GM19372 (cell line): ENCODE measurements around the gene LOXL3.

Source experiments
- ATAC-seq: cut with Tn5 transposase; IDR thresholded peaks from one replicate; pipeline ENCODE4 v1.9.1; 2021; ENCODE audit warnings: mild to moderate bottlenecking, low read depth, moderate library complexity; ENCODE audit not compliant: unreplicated experiment

Gene LOXL3

DNA sequence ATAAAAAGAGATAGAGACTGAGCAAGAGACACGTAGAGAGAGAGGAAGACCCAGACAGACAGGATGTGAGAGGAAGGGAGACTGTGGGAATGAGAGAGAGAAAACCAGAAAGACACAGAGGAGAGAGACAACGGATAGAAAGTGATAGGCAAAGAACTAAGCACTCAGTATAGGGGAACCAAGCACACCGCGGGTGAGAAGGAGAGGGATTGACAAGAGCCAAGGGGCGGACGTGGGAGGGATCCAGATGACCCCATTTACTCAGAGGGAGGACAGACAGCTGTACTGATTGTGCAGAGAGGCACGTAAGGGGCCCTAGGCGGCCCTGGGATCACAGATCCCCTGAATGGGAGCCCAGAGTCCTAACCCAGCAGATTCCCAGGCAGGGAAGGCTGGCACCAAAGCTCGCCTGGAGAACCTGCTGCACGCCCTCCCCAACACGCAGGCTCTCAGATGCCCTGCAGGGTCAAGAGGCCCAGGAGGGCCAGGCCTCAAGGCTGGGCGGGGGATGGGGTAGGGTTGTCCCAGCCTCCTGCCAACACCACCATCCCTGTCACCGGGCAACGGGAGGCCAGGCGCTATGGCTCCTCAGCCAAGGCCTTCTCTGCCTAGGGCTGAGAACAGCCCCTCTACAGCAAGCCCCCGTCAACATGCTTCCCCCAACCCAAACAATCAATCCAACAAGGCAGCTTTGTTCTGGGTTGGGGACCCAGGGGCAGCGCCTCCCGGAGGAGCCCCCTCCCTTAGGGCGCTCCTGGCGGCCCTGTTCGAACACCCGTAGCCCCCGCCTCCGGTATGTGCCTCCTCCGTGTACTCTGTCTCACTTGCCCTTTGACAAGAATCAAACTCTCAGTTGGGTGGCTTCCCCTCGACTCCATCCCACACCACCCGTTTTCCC is 579 bp downstream of the LOXL3 start:
- no peak for ATAC-seq

DNA sequence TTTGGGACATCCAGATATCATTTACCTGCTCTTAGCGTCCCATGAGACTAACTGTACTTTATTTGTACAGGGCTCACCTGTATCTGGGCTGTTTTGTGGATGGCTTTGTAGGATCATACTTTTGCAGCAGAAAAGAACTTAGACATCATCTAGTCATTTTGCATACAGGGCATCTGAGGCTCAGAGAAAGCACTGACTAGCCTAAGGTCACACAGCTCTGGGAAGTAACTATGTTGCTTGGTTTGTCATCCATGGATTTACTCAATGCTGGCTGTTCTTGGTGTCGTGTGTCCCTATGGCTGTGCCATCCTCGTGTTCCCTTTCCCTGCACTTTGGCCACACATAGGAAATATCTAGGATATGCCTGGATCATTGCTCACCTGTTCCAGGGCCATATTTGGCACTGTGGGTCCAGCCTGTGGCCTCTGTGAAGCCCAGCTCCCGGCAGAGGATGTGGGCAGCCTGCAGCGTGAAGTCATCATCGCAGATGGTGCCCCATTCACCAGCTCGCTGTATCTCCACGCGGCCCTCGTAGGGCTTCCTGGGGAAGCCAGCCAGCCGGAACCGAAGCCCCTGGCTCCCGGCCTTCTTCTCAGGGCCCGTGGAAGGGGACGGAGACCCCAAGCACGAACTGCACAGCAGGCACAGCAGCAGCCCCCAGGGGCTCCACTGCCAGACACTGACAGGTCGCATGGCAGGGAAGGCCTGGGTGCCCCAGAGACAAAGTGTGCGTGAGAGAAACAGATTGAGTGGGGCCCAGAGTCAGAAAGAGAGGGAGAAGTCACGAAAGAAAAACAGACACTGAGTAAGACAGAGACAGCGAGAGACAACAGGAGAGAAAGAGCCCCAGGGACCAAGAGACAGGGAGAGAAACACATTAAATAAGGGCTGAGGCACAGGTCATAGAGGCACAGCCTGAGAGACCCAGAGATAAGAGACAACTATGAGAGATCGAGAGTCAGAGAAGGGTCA is 1.5 kb downstream of the LOXL3 start:
- ATAC-seq = no peak

DNA sequence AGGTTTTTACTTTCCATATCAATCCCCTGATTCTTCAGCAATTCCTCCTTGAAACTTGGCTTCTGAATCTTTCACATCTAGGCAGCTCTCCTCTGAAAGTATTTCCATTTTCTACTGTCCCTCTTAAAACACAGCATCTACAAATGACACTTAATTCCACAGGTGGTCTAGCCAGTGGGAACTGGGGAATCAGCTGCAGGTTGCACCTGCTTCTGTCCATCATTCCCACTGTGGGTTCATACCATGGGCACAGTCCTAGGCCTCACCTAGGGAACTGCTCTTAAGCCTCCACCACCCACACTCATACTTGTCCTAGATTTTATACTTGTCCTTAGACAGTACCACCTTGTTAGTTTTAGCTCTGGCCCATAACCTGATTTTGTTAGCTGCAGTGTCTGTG is 2.2 kb downstream of the LOXL3 start:
- no peak for ATAC-seq

DNA sequence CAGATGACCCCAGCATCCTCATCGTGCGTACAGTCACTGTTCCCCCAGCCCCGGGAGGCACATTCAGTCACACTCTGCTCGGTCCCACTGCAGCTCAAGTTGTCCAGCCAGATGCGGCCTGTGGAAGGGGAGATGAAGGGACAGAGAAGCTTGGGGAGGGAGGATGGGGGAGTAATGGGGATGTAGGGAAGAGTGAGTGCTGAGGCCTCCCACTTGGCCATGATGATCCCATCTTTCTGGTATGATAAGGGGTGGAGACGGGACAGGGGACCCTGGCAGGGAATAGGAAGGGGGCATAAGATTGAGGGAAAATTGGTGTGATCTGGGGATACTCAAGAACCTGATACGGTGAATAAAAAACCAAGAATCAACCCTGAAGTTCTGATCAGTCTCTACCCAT is 3.5 kb downstream of the LOXL3 start:
- no peak for ATAC-seq

DNA sequence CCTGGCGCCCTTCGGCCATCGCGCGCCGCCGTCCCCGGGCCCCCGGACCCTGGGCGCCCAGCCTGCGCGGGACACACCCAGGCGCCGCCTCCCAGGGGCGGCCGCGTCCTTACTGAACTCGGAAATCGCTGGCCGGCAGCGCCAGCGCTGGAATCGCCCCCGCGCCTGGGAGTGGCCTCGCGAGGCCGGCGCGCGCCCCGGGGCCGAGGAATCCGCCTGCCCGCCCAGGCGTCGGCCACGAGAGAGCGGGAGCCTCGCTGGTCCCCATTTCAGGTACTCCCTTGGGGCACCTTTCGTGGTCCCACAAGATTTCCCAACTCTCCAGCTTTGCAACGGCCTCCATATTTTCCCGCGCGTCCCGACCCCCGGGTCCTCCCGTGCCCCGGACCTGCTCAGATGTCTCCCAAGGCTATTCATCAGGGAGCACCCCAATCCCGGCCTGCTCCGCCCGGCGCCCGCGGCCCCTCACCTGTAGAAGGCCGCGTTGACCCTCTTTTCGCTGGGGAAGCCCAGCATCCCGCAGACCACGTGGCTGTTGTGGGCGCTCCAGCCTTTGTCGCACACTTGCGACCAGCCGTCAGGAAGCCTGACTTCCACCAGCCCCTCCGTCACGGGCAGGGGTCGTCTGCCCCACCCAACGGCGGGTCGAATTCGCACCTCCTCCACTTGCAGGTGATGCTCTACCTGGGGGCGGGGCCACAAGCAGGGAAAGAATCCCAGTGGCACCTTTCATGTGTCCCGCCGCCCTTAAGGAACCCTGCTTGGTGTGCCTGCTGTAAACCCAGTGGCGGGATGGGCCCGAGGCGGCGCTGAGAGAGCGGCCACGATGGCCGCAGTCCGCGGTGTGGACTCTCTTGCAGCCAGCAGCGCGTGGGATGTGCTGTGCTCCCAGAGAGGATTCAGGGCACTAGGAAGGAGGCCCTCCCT is 4.6 kb downstream of the LOXL3 start:
- ATAC-seq = peak; percentile 57

DNA sequence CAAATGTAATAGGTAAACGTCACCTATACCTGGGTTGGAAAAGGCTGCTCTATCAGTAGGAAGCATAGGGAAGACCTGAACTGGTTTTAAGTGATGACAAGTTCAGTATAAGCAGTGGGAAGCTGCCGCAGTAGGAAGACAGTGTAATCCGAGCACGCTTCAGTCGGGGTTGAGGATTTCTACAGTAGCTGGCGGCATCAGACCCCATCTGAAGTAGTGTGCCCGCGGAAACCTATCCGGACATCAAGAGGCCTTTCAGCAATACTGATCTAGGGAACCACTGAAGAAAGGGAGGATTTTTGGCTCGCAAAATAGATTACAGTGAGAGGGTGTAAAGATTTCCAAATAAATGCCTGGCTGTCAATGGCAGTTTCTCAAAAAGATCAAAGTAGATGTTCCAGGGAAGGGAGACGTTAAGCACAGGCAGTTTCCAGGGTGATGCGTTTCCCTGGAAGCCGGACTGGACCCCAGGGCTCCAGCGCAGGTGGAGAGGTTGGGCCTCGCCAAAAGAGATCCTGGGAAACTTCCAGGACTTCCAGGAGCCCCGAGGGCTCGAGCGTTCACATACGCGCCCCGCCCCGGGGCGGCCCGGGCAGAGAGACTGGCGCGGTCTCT is 5.3 kb downstream of the LOXL3 start:
- ATAC-seq = no peak

DNA sequence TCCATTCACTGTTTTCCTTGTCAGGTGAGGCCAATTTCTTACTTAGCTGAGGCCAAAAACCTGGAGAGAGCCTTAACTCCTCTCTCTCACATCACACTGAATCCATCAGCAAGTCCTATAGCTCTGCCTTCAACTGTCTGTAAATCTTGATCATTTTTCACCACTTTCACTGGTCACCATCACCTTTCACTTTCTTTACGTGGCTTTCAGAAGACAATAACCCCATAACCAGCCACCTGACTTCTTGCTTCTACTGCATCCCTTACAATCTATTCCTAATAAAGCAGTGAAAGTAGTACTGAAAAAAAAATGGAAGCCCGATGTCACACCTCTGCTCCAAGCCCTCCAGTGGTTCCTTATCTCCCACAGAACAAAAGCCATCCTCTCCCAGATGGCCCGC is 7.7 kb downstream of the LOXL3 start:
- no peak for ATAC-seq

DNA sequence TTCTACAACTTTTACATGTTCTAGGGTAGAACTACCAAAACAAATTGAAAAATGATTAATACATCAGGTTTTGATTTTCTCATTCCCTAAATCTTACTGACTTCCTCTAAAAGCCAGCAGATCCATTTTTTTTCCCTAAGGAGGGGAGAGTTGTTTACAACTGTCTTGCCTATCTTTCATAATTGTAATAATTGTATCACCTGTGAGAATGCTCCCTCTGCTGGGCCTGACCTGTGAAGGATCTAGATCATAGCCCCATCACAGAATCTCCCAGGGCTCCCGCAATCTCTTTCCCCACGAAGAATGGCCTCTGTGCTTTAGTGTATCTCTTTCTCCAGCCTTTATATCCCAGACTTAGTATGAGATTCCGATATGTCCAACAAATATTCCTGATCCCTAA is 9.1 kb downstream of the LOXL3 start:
- no peak for ATAC-seq

DNA sequence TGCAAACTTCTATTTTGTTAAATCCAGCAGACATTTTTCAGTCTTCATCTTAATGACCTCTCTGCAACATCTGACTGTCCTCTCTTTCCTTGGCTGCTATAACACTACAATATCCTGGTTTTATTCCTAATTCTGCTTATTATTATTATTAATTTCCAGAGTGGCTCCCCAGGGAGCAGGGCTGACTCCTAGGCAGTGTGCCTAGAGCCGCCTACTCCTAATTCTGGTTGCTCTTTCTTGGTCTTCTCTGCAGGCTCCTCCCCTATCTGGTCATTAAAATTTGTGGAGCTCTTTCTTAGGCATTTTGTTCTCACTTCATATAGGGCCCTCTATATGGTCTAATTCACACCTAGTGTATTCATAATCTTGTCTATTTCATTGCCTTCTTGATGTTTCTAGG is 10.8 kb downstream of the LOXL3 start:
- ATAC-seq = no peak

DNA sequence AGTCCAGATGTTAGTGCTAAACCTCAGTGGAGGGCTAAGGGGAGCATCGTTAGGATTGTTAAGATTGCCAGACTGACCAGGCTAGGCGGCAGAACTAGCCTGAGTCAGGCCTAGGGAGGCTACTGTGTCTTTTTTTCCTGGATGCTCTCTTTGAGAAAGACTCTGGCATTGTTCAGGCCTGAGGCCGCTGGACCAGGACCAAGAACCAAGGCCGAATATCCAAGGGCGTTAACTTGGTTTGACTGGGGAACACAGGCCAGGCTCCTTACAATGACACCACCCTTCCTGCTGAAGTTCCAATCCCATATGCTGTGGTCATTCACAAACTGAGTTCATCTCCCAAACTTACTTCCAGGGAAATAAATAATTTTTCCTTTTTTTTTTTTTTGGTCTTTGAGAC is 13.5 kb downstream of the LOXL3 start:
- no peak for ATAC-seq

DNA sequence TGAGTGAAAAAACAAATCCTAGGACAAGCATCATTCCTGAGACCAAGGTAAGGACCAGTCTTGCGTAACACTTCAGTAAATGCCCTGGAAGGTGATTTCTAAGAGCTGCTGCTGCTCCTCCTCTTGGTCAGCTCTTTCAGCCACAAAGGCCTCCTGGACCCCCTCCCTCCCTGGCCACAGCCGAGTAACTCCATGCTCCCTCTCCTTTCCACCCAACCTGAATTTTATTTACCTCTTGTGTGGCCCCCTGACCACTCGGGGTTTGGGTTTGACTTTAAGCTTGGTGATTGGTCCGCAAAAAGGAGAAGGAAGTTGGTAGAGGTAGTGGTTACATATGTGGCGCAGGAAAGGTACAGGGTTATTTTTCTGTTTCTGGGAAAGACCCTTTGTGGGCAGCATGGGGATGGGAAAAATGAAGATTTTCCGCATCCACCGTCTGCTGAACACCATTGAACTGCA is 14.8 kb downstream of the LOXL3 start:
- no peak for ATAC-seq

DNA sequence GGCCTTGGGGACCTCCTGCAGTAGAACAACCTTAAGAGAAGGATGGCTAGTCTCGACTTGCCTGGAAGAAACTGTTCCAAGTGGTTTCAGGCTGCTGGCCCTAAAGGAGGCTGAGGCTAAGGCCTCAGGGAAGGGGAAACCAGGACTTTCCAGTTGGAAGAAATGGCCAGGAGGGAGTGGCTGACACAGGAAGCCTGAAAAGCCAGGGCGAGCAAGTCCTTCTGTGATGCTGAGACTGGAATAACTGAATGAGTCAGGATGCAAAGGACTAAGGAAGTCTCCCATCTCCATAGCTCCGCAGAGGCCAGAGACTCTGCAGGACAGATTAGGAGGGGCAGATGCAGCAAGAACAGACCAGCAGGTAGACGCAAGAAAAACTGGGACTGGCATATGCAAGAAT is 16.6 kb downstream of the LOXL3 start:
- no peak for ATAC-seq

DNA sequence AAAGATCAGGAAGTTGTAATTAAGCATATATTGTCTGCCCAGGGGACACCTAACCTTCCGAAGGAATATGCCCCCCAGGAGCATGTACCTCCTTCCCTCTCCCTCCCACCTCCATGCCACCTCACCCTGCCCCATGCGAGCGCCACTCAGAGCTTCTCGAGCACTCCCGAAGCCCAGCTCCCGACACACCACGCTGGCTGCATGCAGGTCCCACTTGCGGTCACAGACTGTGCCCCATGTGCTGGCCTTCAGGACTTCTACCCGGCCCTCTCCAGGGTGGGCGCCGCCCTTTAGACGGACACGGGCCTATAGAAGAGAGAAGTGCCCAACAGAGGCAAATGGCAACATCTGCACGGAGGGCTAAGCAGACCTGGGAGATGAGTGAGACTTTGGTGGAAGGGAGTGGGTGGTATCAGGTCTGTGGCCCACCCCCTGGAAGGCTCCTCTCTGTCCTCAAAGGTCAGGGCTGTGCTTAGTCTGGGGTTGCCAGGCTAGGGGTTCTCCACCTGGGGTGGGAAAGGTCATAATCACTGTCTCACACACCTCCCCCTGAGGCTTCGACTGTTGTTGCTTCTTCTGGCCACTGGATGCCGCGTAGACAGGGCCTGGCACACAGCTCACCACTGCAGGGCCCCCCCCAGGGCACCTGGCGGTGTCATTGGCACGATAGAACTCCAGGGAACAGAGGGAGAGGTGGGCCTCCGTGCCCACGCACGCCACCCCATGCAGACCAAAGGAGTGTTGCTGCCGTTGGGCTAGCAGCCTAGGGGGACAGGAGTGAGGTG is 17.4 kb downstream of the LOXL3 start:
- no peak for ATAC-seq

DNA sequence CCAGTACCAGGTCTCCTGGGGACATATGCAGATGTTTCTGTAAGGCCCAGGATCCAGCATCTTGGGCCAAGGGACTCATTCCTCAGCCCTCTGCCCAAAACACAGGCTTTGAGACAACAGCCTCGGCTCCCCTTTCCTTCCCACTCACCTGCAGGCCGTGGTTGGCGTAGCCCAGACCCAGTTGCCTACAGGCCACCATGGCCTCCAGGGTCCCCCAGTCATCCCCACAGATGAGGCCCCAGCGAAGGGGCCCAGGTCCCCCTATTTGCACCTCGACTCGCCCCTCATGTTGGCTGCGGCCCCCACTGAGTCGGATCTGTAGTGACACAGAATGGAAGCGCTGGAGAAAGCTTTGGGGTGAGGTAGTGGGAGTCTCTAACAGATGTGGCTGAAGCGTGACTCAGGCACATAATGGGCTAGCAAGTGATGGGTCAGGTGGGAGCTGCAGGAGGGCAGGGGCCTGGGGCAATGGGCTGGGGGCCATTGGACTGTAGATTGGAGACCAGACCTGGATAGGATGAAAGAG is 18.2 kb downstream of the LOXL3 start:
- no peak for ATAC-seq

DNA sequence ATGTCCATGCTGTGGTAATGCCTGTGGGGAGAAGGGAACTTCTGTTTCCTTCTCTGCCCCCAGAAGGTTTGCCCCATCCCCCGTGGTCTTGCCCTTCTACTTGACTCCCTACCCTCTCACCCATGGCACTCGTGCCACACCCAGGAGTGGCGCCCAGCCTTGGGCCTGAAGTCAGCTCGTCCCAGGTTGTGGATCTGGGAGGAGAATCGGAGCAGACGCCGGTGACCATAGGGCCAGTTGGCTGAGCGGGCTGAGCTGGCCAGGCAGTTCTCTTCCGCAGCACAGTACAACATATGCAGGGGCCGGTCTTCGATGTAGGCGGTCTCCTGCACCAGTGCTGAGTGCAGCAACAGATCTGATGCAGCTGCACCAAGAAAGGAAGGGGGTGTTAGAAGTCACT is 19.3 kb downstream of the LOXL3 start:
- no peak for ATAC-seq

DNA sequence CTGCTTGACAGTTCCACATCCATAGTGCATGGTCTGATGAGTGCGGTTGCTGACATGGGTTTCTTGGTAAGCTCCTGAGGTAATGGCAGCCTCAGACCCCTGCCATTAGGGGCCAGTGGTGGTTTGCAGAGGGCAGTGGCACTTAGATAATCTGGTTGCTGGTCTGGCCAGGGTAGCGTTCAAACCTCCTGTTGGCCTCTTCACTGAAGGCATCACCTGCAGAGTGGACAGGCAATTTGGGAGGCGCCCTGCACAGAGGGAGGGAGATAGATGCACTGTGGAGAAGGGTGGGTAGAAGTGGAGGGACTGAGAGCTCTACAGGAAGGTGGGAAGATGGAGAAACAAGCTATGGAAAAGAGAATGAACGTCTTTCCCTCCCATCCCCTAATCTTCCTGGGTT is 20.3 kb downstream of the LOXL3 start:
- no peak for ATAC-seq

DNA sequence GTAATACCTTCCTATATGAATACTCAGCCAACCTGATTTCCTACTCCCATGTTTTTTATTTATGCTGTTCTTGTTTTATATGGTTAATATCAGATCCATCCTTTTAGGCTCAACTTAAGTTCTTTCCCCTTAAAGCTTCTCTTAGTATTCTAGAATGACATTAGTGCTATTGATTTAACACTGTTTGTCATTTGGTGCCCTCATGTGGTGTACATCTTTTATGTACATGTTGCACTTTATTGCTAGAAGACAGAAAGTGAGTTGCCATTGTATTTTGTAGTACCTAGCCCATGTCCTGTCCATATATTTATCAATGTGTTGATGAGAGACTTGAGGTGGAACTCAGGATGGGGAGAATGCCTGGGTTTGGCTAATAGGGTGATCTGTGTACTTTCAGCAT is 21.5 kb downstream of the LOXL3 start:
- no peak for ATAC-seq

DNA sequence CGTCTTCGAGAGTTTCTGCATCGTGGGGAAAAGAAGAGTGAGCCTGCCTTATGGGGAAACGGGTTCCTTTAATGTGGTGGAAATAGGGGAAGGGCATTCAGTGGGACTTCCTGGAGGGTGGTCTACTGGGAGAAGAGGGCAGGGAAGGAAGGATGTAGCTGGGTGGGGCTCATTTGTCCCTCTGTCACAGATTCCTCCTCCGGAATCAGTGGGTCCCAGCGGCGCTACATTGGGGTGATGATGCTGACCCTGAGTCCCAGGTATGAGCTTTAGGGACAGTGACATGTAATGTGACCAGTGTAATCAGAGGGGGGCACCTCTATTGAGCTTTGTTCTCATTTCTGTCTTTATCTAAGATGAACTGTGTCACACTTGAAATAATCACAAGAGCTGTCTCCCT is 22.1 kb downstream of the LOXL3 start:
- no peak for ATAC-seq
